Ovary (tissue), 3 donors: Measurements from ENCODE around the gene CTBP2.

ENCODE experiments used
- EP300 ChIP-seq: sonication (generic); formaldehyde crosslinking; IDR thresholded peaks from one replicate; pipeline ENCODE4 v1.6.1; 2017; ENCODE audit warnings: antibody characterized with exemption
- POLR2A ChIP-seq: fragments of 450-650 bp; IDR thresholded peaks from one replicate; pipeline ENCODE4 v1.6.1; 2017; ENCODE audit warnings: antibody characterized with exemption, mild to moderate bottlenecking, moderate library complexity
- TF ChIP-seq, protein P1 (sequence below), 3 donors: fragments of 450-650 bp in 2 of 3; fragments of 200-600 bp in 1 of 3; IDR thresholded peaks; one replicate each; pipeline versions ENCODE4 v1.5.1 to v1.8.0; 2016 to 2022; ENCODE audit warnings: antibody characterized with exemption in 3 of 3, mild to moderate bottlenecking in 1 of 3
- donor health status: DM: no; HTN: no; CAD: no.

DNA sequence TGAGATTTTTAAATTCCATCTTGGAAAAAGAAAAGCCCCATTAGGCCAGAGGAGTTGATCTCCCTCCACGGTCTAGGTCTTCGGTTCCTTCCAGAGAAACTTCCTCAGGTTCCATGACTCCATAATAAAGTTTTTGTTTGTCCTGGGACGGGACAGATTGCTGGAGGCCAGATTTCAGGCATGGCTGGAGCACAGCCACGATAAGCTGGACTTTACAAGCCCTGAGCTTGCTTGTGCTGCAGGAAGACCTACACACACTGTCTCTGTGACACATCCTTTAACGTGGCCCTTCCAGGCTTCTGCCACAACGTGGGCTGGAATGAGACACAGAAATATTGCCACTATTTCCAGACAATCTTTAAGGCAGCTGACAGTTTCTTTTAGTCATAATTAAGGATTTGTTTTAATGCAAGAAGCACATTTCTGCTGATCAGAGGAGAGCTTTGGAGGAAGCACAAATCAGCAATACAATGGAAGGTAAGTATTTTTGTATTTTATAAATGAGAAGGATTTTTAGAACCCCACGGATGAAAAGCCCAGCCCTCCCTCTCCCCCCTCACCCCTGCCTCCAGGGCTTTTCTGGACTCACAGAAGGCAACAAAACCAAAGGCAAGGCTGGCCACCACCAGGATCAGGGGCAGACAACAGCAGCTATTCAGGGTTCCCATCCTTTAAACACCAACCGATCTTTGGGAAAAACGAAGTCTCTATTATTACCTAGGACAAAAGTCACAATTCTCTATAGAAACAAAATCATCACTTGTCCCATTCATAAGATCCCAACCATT is 6.5 kb downstream of the CTBP2 start:
- TF ChIP-seq, protein P1, sequence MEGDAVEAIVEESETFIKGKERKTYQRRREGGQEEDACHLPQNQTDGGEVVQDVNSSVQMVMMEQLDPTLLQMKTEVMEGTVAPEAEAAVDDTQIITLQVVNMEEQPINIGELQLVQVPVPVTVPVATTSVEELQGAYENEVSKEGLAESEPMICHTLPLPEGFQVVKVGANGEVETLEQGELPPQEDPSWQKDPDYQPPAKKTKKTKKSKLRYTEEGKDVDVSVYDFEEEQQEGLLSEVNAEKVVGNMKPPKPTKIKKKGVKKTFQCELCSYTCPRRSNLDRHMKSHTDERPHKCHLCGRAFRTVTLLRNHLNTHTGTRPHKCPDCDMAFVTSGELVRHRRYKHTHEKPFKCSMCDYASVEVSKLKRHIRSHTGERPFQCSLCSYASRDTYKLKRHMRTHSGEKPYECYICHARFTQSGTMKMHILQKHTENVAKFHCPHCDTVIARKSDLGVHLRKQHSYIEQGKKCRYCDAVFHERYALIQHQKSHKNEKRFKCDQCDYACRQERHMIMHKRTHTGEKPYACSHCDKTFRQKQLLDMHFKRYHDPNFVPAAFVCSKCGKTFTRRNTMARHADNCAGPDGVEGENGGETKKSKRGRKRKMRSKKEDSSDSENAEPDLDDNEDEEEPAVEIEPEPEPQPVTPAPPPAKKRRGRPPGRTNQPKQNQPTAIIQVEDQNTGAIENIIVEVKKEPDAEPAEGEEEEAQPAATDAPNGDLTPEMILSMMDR (IDR thresholded peaks at IDR 0.05) = no peak
- no peak for TF ChIP-seq EP300
- TF ChIP-seq POLR2A = no peak
